GM19238 (cell line): Measurements from ENCODE around the gene SNX25.
A peak's percentile ranks its signal among the peaks of the same experiment; 100 is the strongest.
"Not testable (repeated sequence)": the region's sequence is repeated elsewhere in the genome, so short reads cannot be mapped to it uniquely, and the experiment has no call there.

Source experiments
- DNase-seq: peaks from one replicate; pipeline ENCODE4 v3.0.0; 2011; ENCODE audit warnings: low spot score; ENCODE audit not compliant: insufficient read length

Gene SNX25

GRCh38 chr4:185204238-185204910 lies 5.0 kb upstream of the SNX25 start:
- DNase-seq = no peak

GRCh38 chr4:185205073-185205472 lies 4.3 kb upstream of the SNX25 start:
- DNase-seq = not testable (repeated sequence)

- no peak for DNase-seq
These were observed 3.6 kb upstream of the SNX25 start for GRCh38 chr4:185205697-185206342.

- DNase-seq = no peak
These were observed 1.9 kb upstream of the SNX25 start for GRCh38 chr4:185207466-185207865.

- DNase-seq = not testable (repeated sequence)
These were observed 379 bp downstream of the SNX25 start for GRCh38 chr4:185209852-185210101.

GRCh38 chr4:185210102-185210981 lies 944 bp downstream of the SNX25 start:
- DNase-seq = no peak

- DNase-seq = no peak
These were observed 1.6 kb downstream of the SNX25 start for GRCh38 chr4:185211035-185211434.

- no peak for DNase-seq
These were observed 2.2 kb downstream of the SNX25 start for GRCh38 chr4:185211641-185212040.

GRCh38 chr4:185212581-185212980 lies 3.2 kb downstream of the SNX25 start:
- DNase-seq = no peak

GRCh38 chr4:185213877-185214276 lies 4.5 kb downstream of the SNX25 start:
- DNase-seq = peak; percentile 46

GRCh38 chr4:185215261-185215660 lies 5.9 kb downstream of the SNX25 start:
- DNase-seq = no peak

- no peak for DNase-seq
These were observed 8.1 kb downstream of the SNX25 start for GRCh38 chr4:185217408-185217975.

- DNase-seq = no peak
These were observed 8.9 kb downstream of the SNX25 start for GRCh38 chr4:185218312-185218711.

GRCh38 chr4:185219551-185220344 lies 10.3 kb downstream of the SNX25 start:
- no peak for DNase-seq

- DNase-seq = no peak
These were observed 12.1 kb downstream of the SNX25 start for GRCh38 chr4:185221491-185221890.

GRCh38 chr4:185221912-185222311 lies 12.5 kb downstream of the SNX25 start:
- DNase-seq = no peak

GRCh38 chr4:185222598-185222997 lies 13.2 kb downstream of the SNX25 start:
- DNase-seq = no peak

GRCh38 chr4:185224597-185224996 lies 15.2 kb downstream of the SNX25 start:
- DNase-seq = no peak

GRCh38 chr4:185225940-185226339 lies 16.5 kb downstream of the SNX25 start:
- DNase-seq = no peak

GRCh38 chr4:185227131-185227551 lies 17.7 kb downstream of the SNX25 start:
- no peak for DNase-seq

- no peak for DNase-seq
These were observed 18.4 kb downstream of the SNX25 start for GRCh38 chr4:185227713-185228278.
